Endothelial cell of umbilical vein (primary cell): ENCODE measurements around the gene KCNJ2.
A peak's percentile ranks its signal among the peaks of the same experiment; 100 is the strongest.

Source experiments
- CTCF ChIP-seq, 2 donors: IDR thresholded peaks; 1 replicate in 1 of 2; 2 replicates in 1 of 2; pipeline ENCODE4 v1.5.1; 2011; ENCODE audit warnings: low read length in 2 of 2, mild to moderate bottlenecking in 2 of 2, moderate library complexity in 2 of 2, control low read depth in 1 of 2, inconsistent platforms in 1 of 2, low read depth in 1 of 2; ENCODE audit not compliant: insufficient read depth in 1 of 2; ENCODE audit errors: extremely low read depth in 1 of 2
- EZH2 ChIP-seq: IDR thresholded peaks from 2 replicates; pipeline ENCODE4 v1.6.1; 2012; ENCODE audit warnings: borderline replicate concordance, low read depth, mild to moderate bottlenecking, moderate library complexity, low read length, inconsistent platforms; ENCODE audit not compliant: severe bottlenecking
- GATA2 ChIP-seq: IDR thresholded peaks from 2 replicates; pipeline ENCODE4 v1.7.0; 2011; ENCODE audit warnings: low read depth, mild to moderate bottlenecking, moderate library complexity, mixed read lengths, low read length; ENCODE audit not compliant: insufficient read length, insufficient read depth
- MAX ChIP-seq: IDR thresholded peaks from 2 replicates; pipeline ENCODE4 v1.6.1; 2011; ENCODE audit not compliant: insufficient read depth, insufficient read length
- MYC ChIP-seq: IDR thresholded peaks from one replicate; pipeline ENCODE4 v1.6.1; 2011; ENCODE audit warnings: mild to moderate bottlenecking, low read depth, low read length
- POLR2A ChIP-seq: IDR thresholded peaks from 2 replicates; pipeline ENCODE4 v1.6.1; 2012; ENCODE audit warnings: low read depth, mild to moderate bottlenecking, control low read depth, low read length
- POLR2AphosphoS5 ChIP-seq: IDR thresholded peaks from 2 replicates; pipeline ENCODE4 v1.6.1; 2012; ENCODE audit warnings: low read depth, mild to moderate bottlenecking, control low read depth, low read length, moderate library complexity; ENCODE audit not compliant: insufficient read depth

- no peak for TF ChIP-seq CTCF (IDR thresholded peaks at IDR 0.05; ENCODE audit: extremely low read depth in 1 of 2, insufficient read depth in 1 of 2, low read depth in 1 of 2, low read length in 2 of 2)
- no peak for TF ChIP-seq POLR2A
- TF ChIP-seq POLR2AphosphoS5, result peak; percentile 77
- no peak for TF ChIP-seq MYC
- TF ChIP-seq MAX, result no peak
- no peak for TF ChIP-seq EZH2
- TF ChIP-seq GATA2, result peak; percentile 76
Measured at GRCh38 chr17:70158180-70158579, 11.2 kb upstream of the KCNJ2 start.
